H9 (cell line): ENCODE results near the gene RNF8. TPM values are rescaled to one million over a fixed set of nuclear protein-coding genes. Genes with fewer than 3 reads are reported as not detected.

Source experiments
- DNase-seq: peaks from one replicate; pipeline ENCODE4 v3.0.0-alpha.2; 2017
- H2AFZ ChIP-seq: one replicate; pipeline ENCODE4 v1.6.1; 2013; ENCODE audit warnings: mild to moderate bottlenecking, low read length, control low read depth, moderate library complexity
- H2AK5ac ChIP-seq: 2 replicates; pipeline ENCODE4 v1.6.1; 2013; ENCODE audit warnings: low read length, control low read depth, mixed read lengths; ENCODE audit not compliant: insufficient read length
- H2BK120ac ChIP-seq: one replicate; pipeline ENCODE4 v1.6.1; 2013; ENCODE audit warnings: low read depth, mild to moderate bottlenecking, low read length, control low read depth, inconsistent platforms; ENCODE audit not compliant: poor library complexity, severe bottlenecking
- H2BK12ac ChIP-seq: 2 replicates; pipeline ENCODE4 v1.6.1; 2013; ENCODE audit warnings: low read length, control low read depth, mixed read lengths, low read depth; ENCODE audit not compliant: insufficient read length
- H2BK15ac ChIP-seq: 2 replicates; pipeline ENCODE4 v1.6.1; 2013; ENCODE audit warnings: low read depth, low read length, control low read depth
- H2BK20ac ChIP-seq: one replicate; pipeline ENCODE4 v1.6.1; 2013; ENCODE audit warnings: low read depth, mild to moderate bottlenecking, low read length, control low read depth, inconsistent platforms; ENCODE audit not compliant: poor library complexity, severe bottlenecking
- H2BK5ac ChIP-seq: 2 replicates; pipeline ENCODE4 v1.6.1; 2013; ENCODE audit warnings: low read length, control low read depth, mixed read lengths; ENCODE audit not compliant: insufficient read length
- H3K14ac ChIP-seq: 2 replicates; pipeline ENCODE4 v1.6.1; 2013; ENCODE audit warnings: low read length, control low read depth; ENCODE audit not compliant: insufficient read depth
- H3K18ac ChIP-seq: 2 replicates; pipeline ENCODE4 v1.6.1; 2013; ENCODE audit warnings: low read depth, mild to moderate bottlenecking, mixed read lengths, low read length, control low read depth; ENCODE audit not compliant: insufficient read length
- H3K23ac ChIP-seq: 2 replicates; pipeline ENCODE4 v1.6.1; 2013; ENCODE audit warnings: low read length, control low read depth, mixed read lengths, low read depth; ENCODE audit not compliant: insufficient read length
- H3K23me2 ChIP-seq: 2 replicates; pipeline ENCODE4 v1.6.1; 2013; ENCODE audit warnings: low read depth, mild to moderate bottlenecking, mixed read lengths, low read length, control low read depth; ENCODE audit not compliant: insufficient read length, poor library complexity, severe bottlenecking
- H3K27ac ChIP-seq: 2 replicates; pipeline ENCODE4 v1.5.1; 2013; ENCODE audit warnings: low read length, control low read depth, mixed read lengths, low read depth; ENCODE audit not compliant: insufficient read length
- H3K27me3 ChIP-seq: 2 replicates; pipeline ENCODE4 v1.6.1; 2013; ENCODE audit warnings: low read length, control low read depth, inconsistent platforms; ENCODE audit not compliant: insufficient read depth
- H3K4ac ChIP-seq: 2 replicates; pipeline ENCODE4 v1.6.1; 2013; ENCODE audit warnings: low read depth, mild to moderate bottlenecking, control low read depth, inconsistent platforms, low read length, moderate library complexity
- H3K4me1 ChIP-seq: 2 replicates; pipeline ENCODE4 v1.6.1; 2013; ENCODE audit warnings: low read length, control low read depth, inconsistent platforms; ENCODE audit not compliant: insufficient read depth
- H3K4me2 ChIP-seq: 2 replicates; pipeline ENCODE4 v1.6.1; 2013; ENCODE audit warnings: low read length, control low read depth, mixed read lengths; ENCODE audit not compliant: insufficient read length, insufficient read depth
- H3K56ac ChIP-seq: 2 replicates; pipeline ENCODE4 v1.6.1; 2013; ENCODE audit warnings: low read depth, mild to moderate bottlenecking, mixed read lengths, low read length, control low read depth; ENCODE audit not compliant: insufficient read length
- H3K79me1 ChIP-seq: 2 replicates; pipeline ENCODE4 v1.6.1; 2013; ENCODE audit warnings: low read depth, mild to moderate bottlenecking, moderate library complexity, low read length, control low read depth, inconsistent platforms; ENCODE audit not compliant: insufficient read depth, poor library complexity, severe bottlenecking
- H3K79me2 ChIP-seq: 2 replicates; pipeline ENCODE4 v1.6.1; 2013; ENCODE audit warnings: low read length, control low read depth, inconsistent platforms; ENCODE audit not compliant: insufficient read depth
- H3K9ac ChIP-seq: 2 replicates; pipeline ENCODE4 v1.6.1; 2013; ENCODE audit warnings: low read length, control low read depth, mixed read lengths; ENCODE audit not compliant: insufficient read length; ENCODE audit errors: extremely low read depth
- H3K9me3 ChIP-seq: one replicate; pipeline ENCODE4 v1.6.1; 2013; ENCODE audit warnings: low read depth, low read length, inconsistent platforms; ENCODE audit not compliant: control insufficient read depth
- H3T11ph ChIP-seq: one replicate; pipeline ENCODE4 v1.6.1; 2013; ENCODE audit warnings: mild to moderate bottlenecking, low read length, control low read depth, inconsistent platforms
- H4K20me1 ChIP-seq: one replicate; pipeline ENCODE4 v1.6.1; 2013; ENCODE audit not compliant: control insufficient read depth, insufficient read length, insufficient read depth
- H4K5ac ChIP-seq: 2 replicates; pipeline ENCODE4 v1.6.1; 2013; ENCODE audit warnings: low read depth, mild to moderate bottlenecking, mixed read lengths, low read length, control low read depth; ENCODE audit not compliant: insufficient read length
- H4K8ac ChIP-seq: replicated peaks from 2 replicates; pipeline ENCODE4 v1.6.1; 2013; ENCODE audit warnings: low read length, control low read depth, mixed read lengths, low read depth; ENCODE audit not compliant: insufficient read length
- H4K91ac ChIP-seq: 2 replicates; pipeline ENCODE4 v1.6.1; 2013; ENCODE audit warnings: low read depth, mild to moderate bottlenecking, moderate library complexity, mixed read lengths, low read length, control low read depth; ENCODE audit not compliant: insufficient read length
- H3K27ac Mint-ChIP-seq, 3 experiments: 2 replicates in 2 of 3; 3 replicates in 1 of 3; pipeline ENCODE4 v1.8.0; 2020 to 2021; ENCODE audit warnings: mixed read lengths in 3 of 3, mild to moderate bottlenecking in 1 of 3, moderate library complexity in 1 of 3
- H3K27me3 Mint-ChIP-seq: 2 replicates; pipeline ENCODE4 v1.8.0; 2021; ENCODE audit warnings: low read depth, mild to moderate bottlenecking, moderate library complexity, mixed read lengths
- H3K36me3 Mint-ChIP-seq, 3 experiments: 2 replicates in 2 of 3; 3 replicates in 1 of 3; pipeline ENCODE4 v1.8.0; 2020 to 2021; ENCODE audit warnings: low read depth in 3 of 3, mixed read lengths in 3 of 3; ENCODE audit not compliant: insufficient read depth in 1 of 3
- H3K4me1 Mint-ChIP-seq, 2 experiments: 2 replicates each; pipeline ENCODE4 v1.8.0; 2020; ENCODE audit warnings: mixed read lengths in 2 of 2
- H3K4me3 Mint-ChIP-seq, 2 experiments: 2 replicates in 1 of 2; 3 replicates in 1 of 2; pipeline ENCODE4 v1.8.0; 2020 to 2021; ENCODE audit warnings: mild to moderate bottlenecking in 2 of 2, mixed read lengths in 2 of 2, moderate library complexity in 1 of 2
- H3K9me3 Mint-ChIP-seq, 2 experiments: 2 replicates in 1 of 2; 3 replicates in 1 of 2; pipeline ENCODE4 v1.8.0; 2020; ENCODE audit warnings: mild to moderate bottlenecking in 2 of 2, mixed read lengths in 2 of 2, moderate library complexity in 1 of 2
- CTCF ChIP-seq: fragments of 200-600 bp; sonication (generic); conservative IDR thresholded peaks from 3 replicates; pipeline ENCODE4 v1.8.0; 2021; ENCODE audit warnings: antibody characterized with exemption, mild to moderate bottlenecking
- WGBS: extraction: QIAGEN DNeasy Blood & Tissue Kit; methylation state at CpG from one replicate; pipeline ENCODE4 v1.1.7; 2013; ENCODE audit warnings: missing lambda C conversion rate, low lambda C conversion rate, mixed read lengths; ENCODE audit not compliant: insufficient read length; ENCODE audit errors: extremely low coverage; 5-methylcytosine and 5-hydroxymethylcytosine counted together
- total RNA-seq: library from RNA; stranded (reverse); gene quantifications from 2 replicates; pipeline ENCODE4 v1.2.1, GENCODE V29; 2021

RNF8 gene
- total RNA-seq, 1 experiment from 2014 or later = 34.7 TPM

- Histone ChIP-seq H3K56ac (no peak overlapping the region), H4K5ac (no peak overlapping the region), H4K8ac (no peak overlapping the region), H3K79me2 (no peaks in the 10 kb centered on the region), H3K4ac (no peak overlapping the region), H4K91ac (no peak overlapping the region), H3K9ac (no peak overlapping the region), H3K23ac (no peak overlapping the region), H3K79me1 (no peaks in the 10 kb centered on the region), H2BK12ac (no peak overlapping the region), H4K20me1 (no peaks in the 10 kb centered on the region), H3K27ac (no peak overlapping the region), H3K4me1 (no peaks in the 10 kb centered on the region), H2BK15ac (no peak overlapping the region), H3K9me3 (no peaks in the 10 kb centered on the region), H3K23me2 (no peaks in the 10 kb centered on the region), H2AK5ac (no peak overlapping the region), H3K18ac (no peak overlapping the region), H3K4me2 (no peak overlapping the region), H2BK120ac (no peak overlapping the region), H3K27me3 (no peaks in the 10 kb centered on the region), H3T11ph (no peak overlapping the region), H2BK5ac (no peak overlapping the region), H2AFZ (no peak overlapping the region), H3K14ac (no peak overlapping the region), H2BK20ac (no peak overlapping the region)
- H3K27me3 Mint-ChIP-seq = no peaks in the 10 kb centered on the region
- no peaks in the 10 kb centered on the region; a peak in 1 of 4 replicates for H3K4me1 Mint-ChIP-seq
- no CpG with 5 or more reads among the region's 7 CpGs for WGBS
- no peak; the same call in 2 of the 3 replicates for TF ChIP-seq CTCF
- peaks cover 2 to 24% (median 24%) of the 10 kb centered on the region in 3 experiments for H3K36me3 Mint-ChIP-seq
- no peaks in the 10 kb centered on the region for H3K9me3 Mint-ChIP-seq
- no peak overlapping the region for H3K27ac Mint-ChIP-seq
- no peak overlapping the region for H3K4me3 Mint-ChIP-seq
- DNase-seq = no peak
Observed at GRCh38 chr6:37315157-37315515, 38.6 kb upstream of the RNF8 start.
